Lung (tissue), 12 donors: ENCODE results near the gene MCU. TPM values are rescaled to one million over a fixed set of nuclear protein-coding genes. Genes with fewer than 3 reads are reported as not detected.
A peak's percentile ranks its signal among the peaks of the same experiment; 100 is the strongest.

Experiments used
- ATAC-seq: fragments of 200-7000 bp; cut with Tn5 transposase; one replicate; pipeline ENCODE4 v1.9.1; 2020; ENCODE audit warnings: moderate number of reproducible peaks; ENCODE audit not compliant: insufficient read depth, low FRiP score
- DNase-seq, 3 donors: peaks; one replicate each; pipeline ENCODE4 v3.0.0-alpha.2; 2013 to 2017
- H3K27ac ChIP-seq, 2 donors: one replicate each; pipeline ENCODE4 v1.5.1; 2013; ENCODE audit warnings: mild to moderate bottlenecking in 2 of 2, moderate library complexity in 2 of 2, control low read depth in 1 of 2, inconsistent platforms in 1 of 2, low read depth in 1 of 2, low read length in 1 of 2
- H3K27me3 ChIP-seq, 3 donors: one replicate each; pipeline ENCODE4 v1.5.1; 2013; ENCODE audit warnings: low read length in 2 of 3; ENCODE audit not compliant: control insufficient read depth in 3 of 3, insufficient read depth in 3 of 3
- H3K36me3 ChIP-seq, 4 donors: one replicate each; pipeline ENCODE4 v1.5.1; 2013; ENCODE audit warnings: low read length in 4 of 4, mild to moderate bottlenecking in 1 of 4, moderate library complexity in 1 of 4; ENCODE audit not compliant: control insufficient read depth in 4 of 4, insufficient read depth in 4 of 4
- H3K4me1 ChIP-seq, 5 donors: one replicate each; pipeline ENCODE4 v1.5.1; 2013; ENCODE audit warnings: low read length in 5 of 5, mild to moderate bottlenecking in 2 of 5, moderate library complexity in 1 of 5; ENCODE audit not compliant: control insufficient read depth in 5 of 5, insufficient read depth in 5 of 5
- H3K4me3 ChIP-seq: one replicate; pipeline ENCODE4 v1.5.1; 2013; ENCODE audit warnings: mild to moderate bottlenecking, control low read depth, moderate library complexity
- H3K9ac ChIP-seq, 2 donors: one replicate each; pipeline ENCODE4 v1.5.1; 2013; ENCODE audit warnings: low read length in 2 of 2, control low read depth in 1 of 2; ENCODE audit not compliant: insufficient read depth in 1 of 2
- H3K9me3 ChIP-seq, 4 donors: one replicate each; pipeline ENCODE4 v1.5.1; 2013; ENCODE audit warnings: low read length in 3 of 4, mild to moderate bottlenecking in 1 of 4, moderate library complexity in 1 of 4; ENCODE audit not compliant: control insufficient read depth in 4 of 4, insufficient read depth in 3 of 4
- CTCF ChIP-seq: IDR thresholded peaks from 2 replicates; pipeline ENCODE4 v1.5.1; 2012; ENCODE audit warnings: mild to moderate bottlenecking; ENCODE audit errors: control extremely low read depth, extremely low read depth
- WGBS, 2 donors: extraction: QIAGEN DNeasy Blood & Tissue Kit; methylation state at CpG; one replicate each; pipeline ENCODE4 v1.1.7; 2013; 5-methylcytosine and 5-hydroxymethylcytosine counted together
- polyA plus RNA-seq, 2 donors: library from polyadenylated mRNA; stranded (reverse); fragments of 200-250 nt; gene quantifications; one replicate each; pipeline ENCODE4 v1.2.1, GENCODE V29; 2013
- total RNA-seq, 2 donors: library from RNA; depleted of rRNA in 1 of 2; stranded (reverse); fragments of >200 nt in 1 of 2; gene quantifications; one replicate each; pipeline ENCODE4 v1.2.1, GENCODE V29; 2014 to 2021
- donor health status: control.
- donor health status: control.
- donor health status: Bipolar disorder and iron deficiency.
- donor health status: healthy.
- donor health status: DM: yes; HTN: yes; CAD: no.

MCU gene
- total and polyA plus RNA-seq, 4 donors: 23.1 to 70.7 (median 29.0) TPM

GRCh38 chr10:72812753-72813430 lies 120.9 kb downstream of the MCU start:
- H3K27me3 ChIP-seq: no peaks in the 10 kb centered on the region
- no peak overlapping the region for H3K9ac ChIP-seq
- 67 to 75% methylated on average over 4 of the region's 4 CpGs for WGBS, 2 donors
- no peaks in the 10 kb centered on the region for H3K9me3 ChIP-seq
- no peak for TF ChIP-seq CTCF
- no peak overlapping the region for H3K4me3 ChIP-seq
- no peak overlapping the region for H3K27ac ChIP-seq
- H3K4me1 ChIP-seq: peaks cover 0 to 11% (median 0%) of the 10 kb centered on the region in 5 donors
- no peak for DNase-seq
- no peaks in the 10 kb centered on the region for H3K36me3 ChIP-seq
- no peak for ATAC-seq

- H3K27ac ChIP-seq: no peak overlapping the region
- no peak overlapping the region for H3K4me3 ChIP-seq
- WGBS, 2 donors: 38 to 50% methylated on average over 2 of the region's 2 CpGs
- no peak overlapping the region for H3K9ac ChIP-seq
- H3K9me3 ChIP-seq: no peaks in the 10 kb centered on the region
- DNase-seq (peak in 1 of 3 donors; percentile 28), ATAC-seq (no peak)
- no peaks in the 10 kb centered on the region for H3K27me3 ChIP-seq
- no peak for TF ChIP-seq CTCF
- H3K36me3 ChIP-seq: no peaks in the 10 kb centered on the region
- peaks cover 0 to 11% (median 0%) of the 10 kb centered on the region in 5 donors for H3K4me1 ChIP-seq
These were observed 122.3 kb downstream of the MCU start for GRCh38 chr10:72814099-72814790.

- Histone ChIP-seq H3K9me3 (no peaks in the 10 kb centered on the region), H3K4me1 (peaks cover 0 to 11% (median 0%) of the 10 kb centered on the region in 5 donors), H3K27ac (no peak overlapping the region), H3K36me3 (no peaks in the 10 kb centered on the region), H3K27me3 (no peaks in the 10 kb centered on the region), H3K9ac (no peak overlapping the region), H3K4me3 (no peak overlapping the region)
- ATAC-seq (no peak), DNase-seq (no peak)
- WGBS, 2 donors: 67 to 89% methylated on average over 1 of the region's 1 CpG
- no peak for TF ChIP-seq CTCF
These were observed 124.6 kb downstream of the MCU start for GRCh38 chr10:72816565-72816964.
